IMR-90 (cell line): ENCODE data around the gene SLC23A1. TPM values are rescaled to one million over a fixed set of nuclear protein-coding genes. Genes with fewer than 3 reads are reported as not detected.

Experiments
- ATAC-seq: fragments of 200-7000 bp; cut with Tn5 transposase; 2 replicates; pipeline ENCODE4 v1.9.1; 2020; ENCODE audit warnings: low read depth, mild to moderate bottlenecking, moderate library complexity
- BruUV-seq: library from RNA; stranded (reverse); fragments of 400-500 nt; replicated peaks from 2 replicates; lab custom pipeline; 2021; lab: Mats Ljungman, UMichigan
- CTCF ChIA-PET: fragments of 300-600 bp; formaldehyde crosslinking; extraction: SDS; loops from one replicate; lab custom pipeline; 2021; ENCODE audit warnings: antibody characterized with exemption; lab: Yijun Ruan, JAX
- POLR2A ChIA-PET: fragments of 300-600 bp; sonication (Branson Sonifier 250); formaldehyde crosslinking; loops from one replicate; lab custom pipeline; 2022; ENCODE audit warnings: antibody characterized with exemption; ENCODE audit not compliant: unreplicated experiment; lab: Charles Lee
- DNase-seq: peaks from one replicate; pipeline ENCODE4 v3.0.0; 2013
- H2AFZ ChIP-seq: replicated peaks from 2 replicates; pipeline ENCODE3; 2013; ENCODE audit warnings: low read length, mild to moderate bottlenecking; ENCODE audit not compliant: poor library complexity
- H2AK5ac ChIP-seq: 2 replicates; pipeline ENCODE4 v1.6.1; 2013; ENCODE audit warnings: low read depth, low read length, inconsistent platforms
- H2AK9ac ChIP-seq: replicated peaks from 2 replicates; pipeline ENCODE3; 2013; ENCODE audit warnings: mild to moderate bottlenecking, low read depth, low read length, moderate library complexity; ENCODE audit not compliant: poor library complexity
- H2BK120ac ChIP-seq: 2 replicates; pipeline ENCODE4 v1.6.1; 2013; ENCODE audit warnings: low read depth, low read length, inconsistent platforms
- H2BK15ac ChIP-seq: 3 replicates; pipeline ENCODE4 v1.6.1; 2013; ENCODE audit warnings: low read depth, low read length, inconsistent platforms
- H2BK20ac ChIP-seq: 2 replicates; pipeline ENCODE4 v1.6.1; 2013; ENCODE audit warnings: low read depth, mild to moderate bottlenecking, inconsistent platforms, low read length, moderate library complexity
- H2BK5ac ChIP-seq: 2 replicates; pipeline ENCODE4 v1.6.1; 2013; ENCODE audit warnings: mild to moderate bottlenecking, low read depth, low read length, inconsistent platforms; ENCODE audit not compliant: poor library complexity, severe bottlenecking
- H3K14ac ChIP-seq: replicated peaks from 2 replicates; pipeline ENCODE4 v1.6.1; 2013; ENCODE audit warnings: low read depth, low read length, inconsistent platforms
- H3K18ac ChIP-seq: 2 replicates; pipeline ENCODE4 v1.6.1; 2013; ENCODE audit warnings: low read depth, low read length, control low read depth
- H3K23ac ChIP-seq: 2 replicates; pipeline ENCODE4 v1.6.1; 2013; ENCODE audit warnings: low read depth, low read length, inconsistent platforms
- H3K27ac ChIP-seq: 2 replicates; pipeline ENCODE4 v1.5.1; 2013; ENCODE audit warnings: mild to moderate bottlenecking, control low read depth, low read length; ENCODE audit not compliant: insufficient read depth
- H3K27me3 ChIP-seq: 2 replicates; pipeline ENCODE4 v1.6.1; 2013; ENCODE audit warnings: low read length; ENCODE audit not compliant: control insufficient read depth, insufficient read depth
- H3K36me3 ChIP-seq: 2 replicates; pipeline ENCODE4 v1.6.1; 2013; ENCODE audit warnings: low read length, mixed read lengths; ENCODE audit not compliant: control insufficient read depth, insufficient read depth
- H3K4ac ChIP-seq: 2 replicates; pipeline ENCODE4 v1.6.1; 2013; ENCODE audit warnings: low read depth, low read length, inconsistent platforms
- H3K4me1 ChIP-seq: 2 replicates; pipeline ENCODE4 v1.6.1; 2013; ENCODE audit warnings: low read length, mixed read lengths; ENCODE audit not compliant: control insufficient read depth, insufficient read depth
- H3K4me2 ChIP-seq: 2 replicates; pipeline ENCODE4 v1.6.1; 2013; ENCODE audit warnings: low read depth, mild to moderate bottlenecking, control low read depth, low read length, moderate library complexity
- H3K4me3 ChIP-seq: 2 replicates; pipeline ENCODE4 v1.5.1; 2013; ENCODE audit warnings: low read depth, mild to moderate bottlenecking, control low read depth, low read length, moderate library complexity; ENCODE audit not compliant: insufficient read depth
- H3K56ac ChIP-seq: 2 replicates; pipeline ENCODE4 v1.6.1; 2013; ENCODE audit warnings: low read length, inconsistent platforms; ENCODE audit not compliant: insufficient read depth; ENCODE audit errors: extremely low read depth
- H3K79me1 ChIP-seq, 2 experiments: 2 replicates each; pipeline ENCODE4 v1.6.1; 2013; ENCODE audit warnings: low read length in 2 of 2, inconsistent platforms in 1 of 2, low read depth in 1 of 2
- H3K9ac ChIP-seq: 2 replicates; pipeline ENCODE4 v1.6.1; 2013; ENCODE audit warnings: low read depth, low read length, control low read depth
- H3K9me1 ChIP-seq: 2 replicates; pipeline ENCODE4 v1.6.1; 2013; ENCODE audit warnings: low read length, inconsistent platforms; ENCODE audit not compliant: insufficient read depth
- H3K9me3 ChIP-seq: 2 replicates; pipeline ENCODE4 v1.6.1; 2013; ENCODE audit warnings: low read length; ENCODE audit not compliant: control insufficient read depth, insufficient read depth
- H4K20me1 ChIP-seq: 2 replicates; pipeline ENCODE4 v1.6.1; 2013; ENCODE audit warnings: low read length, inconsistent platforms; ENCODE audit not compliant: insufficient read depth
- H4K5ac ChIP-seq: 2 replicates; pipeline ENCODE4 v1.6.1; 2013; ENCODE audit warnings: mild to moderate bottlenecking, low read depth, low read length, control low read depth
- H4K8ac ChIP-seq, 2 experiments: 2 replicates each; pipeline ENCODE4 v1.6.1; 2013; ENCODE audit warnings: low read depth in 2 of 2, low read length in 2 of 2, control low read depth in 1 of 2, inconsistent platforms in 1 of 2
- H4K91ac ChIP-seq: 2 replicates; pipeline ENCODE4 v1.6.1; 2013; ENCODE audit warnings: low read depth, low read length, inconsistent platforms; ENCODE audit not compliant: insufficient read depth
- CEBPB ChIP-seq: IDR thresholded peaks from 2 replicates; pipeline ENCODE4 v1.6.1; 2012; ENCODE audit warnings: low read depth, low read length, improper control_type of control experiment
- NFE2L2 ChIP-seq: fragments of 150-350 bp; IDR thresholded peaks from 2 replicates; pipeline ENCODE4 v1.6.1; 2016; ENCODE audit warnings: low read depth, mild to moderate bottlenecking, low read length
- dilution Hi-C: fragments of 300-500 bp; cut with HindIII; formaldehyde crosslinking; loops from one replicate; pipeline ENCODE4 v1.14.3; 2018; ENCODE audit warnings: low sequenced_read_pairs; ENCODE audit not compliant: unreplicated experiment
- in situ Hi-C: fragments of 300-500 bp; cut with MboI; formaldehyde crosslinking; loops from 3 replicates; pipeline ENCODE4 v1.14.3; 2019; ENCODE audit warnings: low sequenced_read_pairs, inconsistent platforms, mixed read lengths
- intact Hi-C: fragments of 100-400 bp; cut with micrococcal nuclease; formaldehyde crosslinking; loops from 2 replicates; pipeline ENCODE4 v1.10.0; 2022
- polyA plus RNA-seq, 3 experiments: library from polyadenylated mRNA; depleted of rRNA; stranded (reverse); fragments of >200 nt; gene quantifications; 2 replicates each; pipeline ENCODE4 v1.2.3, GENCODE V29; 2012; ENCODE audit warnings: low replicate concordance in 1 of 3
- total RNA-seq: library from RNA; depleted of rRNA; stranded (reverse); fragments of >200 nt; gene quantifications from 2 replicates; pipeline ENCODE4 v1.2.3, GENCODE V29; 2012

SLC23A1 gene
- total and polyA plus RNA-seq, 2 of the 4 experiments (the other 2 are of a cell fraction): not detected

GRCh38 chr5:139415869-139416268 lies 32.8 kb upstream of the SLC23A1 start:
- peaks cover 21% of the 10 kb centered on the region for H3K36me3 ChIP-seq

More at GRCh38 chr5:139415869-139416268, 32.8 kb upstream of the SLC23A1 start:
- H3K4ac ChIP-seq: no peak overlapping the region
- no peak overlapping the region for H3K23ac ChIP-seq
- no peak for TF ChIP-seq NFE2L2
- TF ChIP-seq CEBPB: no peak
- ATAC-seq: no peak
- no peak overlapping the region for H2BK5ac ChIP-seq
- H3K27me3 ChIP-seq: no peaks in the 10 kb centered on the region
- H2BK15ac ChIP-seq: no peak overlapping the region
- no peak overlapping the region for H3K56ac ChIP-seq
- H4K5ac ChIP-seq: no peak overlapping the region
- dilution Hi-C loops: loop anchor here (25.0 kb wide), 1 partner anchor 96 kb away; no protein-coding TSS in a partner anchor
- POLR2A ChIA-PET: no interaction called here
- intact Hi-C loops: no loop called here
- no peak overlapping the region for H3K4me3 ChIP-seq
- in situ Hi-C loops: no loop called here
- H3K4me2 ChIP-seq: no peak overlapping the region
- no peaks in the 10 kb centered on the region for H3K79me1 ChIP-seq
- no peak overlapping the region for H4K91ac ChIP-seq
- no peak overlapping the region for H3K14ac ChIP-seq
- CTCF ChIA-PET: no interaction called here
- H2BK20ac ChIP-seq: no peak overlapping the region
- no peak overlapping the region for H3K27ac ChIP-seq
- no peak overlapping the region for H2AK5ac ChIP-seq
- H3K9me3 ChIP-seq: no peaks in the 10 kb centered on the region
- H2AFZ ChIP-seq: no peak overlapping the region
- no peaks in the 10 kb centered on the region for H4K20me1 ChIP-seq
- H3K9me1 ChIP-seq: no peaks in the 10 kb centered on the region
- H3K9ac ChIP-seq: no peak overlapping the region
- DNase-seq: no peak
- H4K8ac ChIP-seq: no peak overlapping the region
- BruUV-seq: no TSS peak
- no peak overlapping the region for H2BK120ac ChIP-seq
- H3K18ac ChIP-seq: no peak overlapping the region
- H2AK9ac ChIP-seq: no peak overlapping the region
- peaks cover 7% of the 10 kb centered on the region; the same call in 1 of the 2 replicates for H3K4me1 ChIP-seq
